Naive thymus-derived CD4-positive, alpha-beta T cell (primary cell): ENCODE data around the gene MRGPRF. TPM values are rescaled to one million over a fixed set of nuclear protein-coding genes. Genes with fewer than 3 reads are reported as not detected.
"Not testable (repeated sequence)": the region's sequence is repeated elsewhere in the genome, so short reads cannot be mapped to it uniquely, and the experiment has no call there.

ENCODE experiments used
- ATAC-seq: fragments of 150-1000 bp; cut with Tn5 transposase; 2 replicates; pipeline ENCODE4 v1.10.0; 2021; ENCODE audit warnings: mild to moderate bottlenecking, moderate library complexity
- CTCF ChIA-PET: fragments of 350-600 bp; sonication (Branson Sonifier 250); formaldehyde crosslinking; loops from one replicate; lab custom pipeline; 2021; ENCODE audit warnings: antibody characterized with exemption; lab: Charles Lee
- POLR2A ChIA-PET: fragments of 350-600 bp; sonication (Branson Sonifier 250); formaldehyde crosslinking; loops from one replicate; lab custom pipeline; 2021; ENCODE audit warnings: antibody characterized with exemption, inconsistent platforms; lab: Charles Lee
- DNase-seq, 9 donors: peaks; one replicate each; pipeline versions ENCODE4 v3.0.0 to v3.0.0-alpha.2; 2020 to 2022; ENCODE audit warnings: mixed read lengths in 1 of 9
- H3K27ac ChIP-seq: one replicate; pipeline ENCODE4 v1.7.0; 2013; ENCODE audit warnings: mild to moderate bottlenecking, low read depth, low read length, moderate library complexity
- H3K27me3 ChIP-seq, 2 donors: one replicate each; pipeline ENCODE4 v1.7.0; 2013; ENCODE audit warnings: low read length in 2 of 2, mild to moderate bottlenecking in 2 of 2, moderate library complexity in 2 of 2; ENCODE audit not compliant: control insufficient read depth in 2 of 2, insufficient read depth in 2 of 2
- H3K36me3 ChIP-seq, 3 experiments: 1 replicate in 2 of 3; 2 replicates in 1 of 3; pipeline ENCODE4 v1.7.0; 2013; ENCODE audit warnings: low read length in 3 of 3, mild to moderate bottlenecking in 3 of 3, moderate library complexity in 1 of 3; ENCODE audit not compliant: insufficient read depth in 3 of 3, control insufficient read depth in 2 of 3
- H3K4me1 ChIP-seq, 2 donors: one replicate each; pipeline ENCODE4 v1.7.0; 2013; ENCODE audit warnings: low read length in 2 of 2, mild to moderate bottlenecking in 2 of 2, moderate library complexity in 1 of 2; ENCODE audit not compliant: control insufficient read depth in 2 of 2, insufficient read depth in 2 of 2
- H3K4me3 ChIP-seq: 2 replicates; pipeline ENCODE4 v1.7.0; 2013; ENCODE audit warnings: mild to moderate bottlenecking, low read length
- H3K9me3 ChIP-seq, 3 experiments: 1 replicate in 2 of 3; 2 replicates in 1 of 3; pipeline ENCODE4 v1.7.0; 2013; ENCODE audit warnings: low read length in 3 of 3; ENCODE audit not compliant: control insufficient read depth in 2 of 3
- H3K27ac Mint-ChIP-seq, 9 donors: one replicate each; pipeline ENCODE4 v1.8.0; 2020 to 2022; ENCODE audit warnings: mixed read lengths in 9 of 9, mild to moderate bottlenecking in 8 of 9, moderate library complexity in 5 of 9, inconsistent platforms in 2 of 9
- H3K27me3 Mint-ChIP-seq, 5 donors: one replicate each; pipeline ENCODE4 v1.8.0; 2021 to 2022; ENCODE audit warnings: mixed read lengths in 5 of 5, mild to moderate bottlenecking in 1 of 5
- H3K36me3 Mint-ChIP-seq, 5 donors: one replicate each; pipeline ENCODE4 v1.8.0; 2020 to 2022; ENCODE audit warnings: mixed read lengths in 5 of 5, mild to moderate bottlenecking in 3 of 5, inconsistent platforms in 1 of 5
- H3K4me1 Mint-ChIP-seq, 7 donors: one replicate each; pipeline ENCODE4 v1.8.0; 2020 to 2022; ENCODE audit warnings: mixed read lengths in 7 of 7, mild to moderate bottlenecking in 3 of 7, inconsistent platforms in 1 of 7
- H3K4me3 Mint-ChIP-seq, 10 donors: one replicate each; pipeline ENCODE4 v1.8.0; 2020 to 2022; ENCODE audit warnings: mild to moderate bottlenecking in 10 of 10, mixed read lengths in 10 of 10, moderate library complexity in 6 of 10, inconsistent platforms in 2 of 10
- H3K9me3 Mint-ChIP-seq, 11 donors: one replicate each; pipeline ENCODE4 v1.8.0; 2020 to 2022; ENCODE audit warnings: mixed read lengths in 11 of 11, mild to moderate bottlenecking in 4 of 11, inconsistent platforms in 1 of 11, moderate library complexity in 1 of 11
- intact Hi-C, 2 donors: fragments of 100-400 bp; cut with micrococcal nuclease; formaldehyde crosslinking; loops; one replicate each; pipeline ENCODE4 v1.15.1; 2023
- polyA plus RNA-seq, 2 donors: library from polyadenylated mRNA; unstranded; fragments of 300-500 nt; fragmentation: Illumina TruSeq; gene quantifications; one replicate each; pipeline ENCODE4 v1.2.3, GENCODE V29; 2021
- total RNA-seq, 6 experiments: library from RNA in 5 of 6; stranded (reverse) in 5 of 6; gene quantifications; 1 replicate in 5 of 6; 2 replicates in 1 of 6; pipeline ENCODE4 v1.2.3 and lab custom pipeline; 2021 to 2026

Gene MRGPRF
- total and polyA plus RNA-seq, 7 experiments from 2014 or later: not detected

- H3K4me1 ChIP-seq, H3K27me3 ChIP-seq, H3K27ac ChIP-seq, DNase-seq, H3K36me3 ChIP-seq, H3K9me3 ChIP-seq, H3K9me3 Mint-ChIP-seq, H3K27me3 Mint-ChIP-seq, H3K4me3 Mint-ChIP-seq, H3K36me3 Mint-ChIP-seq, ATAC-seq, H3K4me3 ChIP-seq, CTCF ChIA-PET, H3K27ac Mint-ChIP-seq, H3K4me1 Mint-ChIP-seq, intact Hi-C loops: not testable (repeated sequence)
- POLR2A ChIA-PET: interaction anchor here (0.7 kb wide), 1 partner anchor 15 kb away, joined by 3 read pairs; no protein-coding TSS in a partner anchor
Observed at GRCh38 chr11:68973706-68974105, 39.3 kb downstream of the MRGPRF start.

- Mint-ChIP-seq H3K9me3 (peaks cover 0 to 2% (median 0%) of the 10 kb centered on the region in 11 donors), H3K4me1 (peaks cover 0 to 3% (median 0%) of the 10 kb centered on the region in 7 donors), H3K27me3 (peaks cover 0 to 9% (median 3%) of the 10 kb centered on the region in 5 donors), H3K27ac (no peak overlapping the region), H3K36me3 (peaks cover 0 to 4% (median 0%) of the 10 kb centered on the region in 5 donors), H3K4me3 (no peak overlapping the region)
- Histone ChIP-seq H3K36me3 (no peaks in the 10 kb centered on the region), H3K4me3 (no peak overlapping the region), H3K27ac (no peak overlapping the region), H3K9me3 (no peaks in the 10 kb centered on the region), H3K4me1 (no peaks in the 10 kb centered on the region), H3K27me3 (no peaks in the 10 kb centered on the region)
- DNase-seq: no peak
- intact Hi-C loops: no loop called here
- POLR2A ChIA-PET: interaction anchor here (0.7 kb wide), 1 partner anchor 15 kb away, joined by 3 read pairs; no protein-coding TSS in a partner anchor
- ATAC-seq: no peak
- CTCF ChIA-PET: no interaction called here
Observed at GRCh38 chr11:68973219-68973618, 39.8 kb downstream of the MRGPRF start.

- Histone ChIP-seq H3K36me3 (no peaks in the 10 kb centered on the region), H3K27me3 (no peaks in the 10 kb centered on the region), H3K9me3 (no peaks in the 10 kb centered on the region), H3K27ac (no peak overlapping the region), H3K4me1 (peaks cover 3 to 7% of the 10 kb centered on the region in 2 donors), H3K4me3 (no peak overlapping the region)
- peaks cover 2 to 10% (median 4%) of the 10 kb centered on the region in 7 donors for H3K4me1 Mint-ChIP-seq
- ATAC-seq (no peak), DNase-seq (no peak)
- H3K27me3 Mint-ChIP-seq: peaks cover 0 to 10% (median 2%) of the 10 kb centered on the region in 5 donors
- intact Hi-C loops: no loop called here
- peaks cover 0 to 2% (median 0%) of the 10 kb centered on the region in 11 donors for H3K9me3 Mint-ChIP-seq
- H3K36me3 Mint-ChIP-seq: peaks cover 0 to 8% (median 0%) of the 10 kb centered on the region in 5 donors
- CTCF ChIA-PET: no interaction called here
- POLR2A ChIA-PET: no interaction called here
- no peak overlapping the region for H3K27ac Mint-ChIP-seq
- no peak overlapping the region for H3K4me3 Mint-ChIP-seq
Observed at GRCh38 chr11:68970921-68971636, 42.0 kb downstream of the MRGPRF start.

GRCh38 chr11:68969386-68969785, 43.7 kb downstream of the MRGPRF start:
- Mint-ChIP-seq H3K9me3 (no peaks in the 10 kb centered on the region), H3K4me1 (peaks cover 1 to 19% (median 9%) of the 10 kb centered on the region in 7 donors), H3K4me3 (no peak overlapping the region), H3K27me3 (peaks cover 0 to 10% (median 2%) of the 10 kb centered on the region in 5 donors), H3K36me3 (peaks cover 0 to 13% (median 0%) of the 10 kb centered on the region in 5 donors), H3K27ac (no peak overlapping the region)
- ATAC-seq (no peak), DNase-seq (no peak)
- ChIA-PET POLR2A (no interaction called here), CTCF (no interaction called here)
- no peaks in the 10 kb centered on the region for H3K36me3 ChIP-seq
- H3K4me1 ChIP-seq: peaks cover 3 to 7% of the 10 kb centered on the region in 2 donors
- intact Hi-C loops: no loop called here
- no peak overlapping the region for H3K27ac ChIP-seq
- no peaks in the 10 kb centered on the region for H3K27me3 ChIP-seq
- no peak overlapping the region for H3K4me3 ChIP-seq
- H3K9me3 ChIP-seq: no peaks in the 10 kb centered on the region

- CTCF ChIA-PET: no interaction called here
- POLR2A ChIA-PET: no interaction called here
- H3K4me1 Mint-ChIP-seq: peaks cover 1 to 27% (median 9%) of the 10 kb centered on the region in 7 donors
- peaks cover 0 to 21% (median 0%) of the 10 kb centered on the region in 5 donors for H3K36me3 Mint-ChIP-seq
- H3K4me1 ChIP-seq: peaks cover 3 to 10% of the 10 kb centered on the region in 2 donors
- H3K9me3 Mint-ChIP-seq: peaks cover 0 to 3% (median 0%) of the 10 kb centered on the region in 11 donors
- intact Hi-C loops: no loop called here
- DNase-seq: no peak
- H3K27ac ChIP-seq: no peak overlapping the region
- H3K27ac Mint-ChIP-seq: no peak overlapping the region
- no peak overlapping the region for H3K4me3 ChIP-seq
- no peak for ATAC-seq
- H3K4me3 Mint-ChIP-seq: no peak overlapping the region
- H3K27me3 Mint-ChIP-seq: peaks cover 0 to 10% (median 2%) of the 10 kb centered on the region in 5 donors
- no peaks in the 10 kb centered on the region for H3K27me3 ChIP-seq
- H3K9me3 ChIP-seq: no peaks in the 10 kb centered on the region
- H3K36me3 ChIP-seq: no peaks in the 10 kb centered on the region
Observed at GRCh38 chr11:68968306-68969250, 44.5 kb downstream of the MRGPRF start.

- ATAC-seq (no peak), DNase-seq (no peak)
- H3K27ac ChIP-seq: no peak overlapping the region
- H3K4me1 ChIP-seq: peaks cover 3 to 15% of the 10 kb centered on the region in 2 donors
- no peaks in the 10 kb centered on the region for H3K9me3 ChIP-seq
- Mint-ChIP-seq H3K4me1 (peaks cover 1 to 37% (median 17%) of the 10 kb centered on the region in 7 donors), H3K4me3 (no peak overlapping the region), H3K9me3 (peaks cover 0 to 3% (median 0%) of the 10 kb centered on the region in 11 donors), H3K36me3 (peaks cover 0 to 29% (median 0%) of the 10 kb centered on the region in 5 donors), H3K27ac (peak overlapping the region in 3 of 9 donors; percentile 29 to 67 (median 53)), H3K27me3 (peaks cover 0 to 10% (median 2%) of the 10 kb centered on the region in 5 donors)
- H3K36me3 ChIP-seq: no peaks in the 10 kb centered on the region
- ChIA-PET POLR2A (no interaction called here), CTCF (no interaction called here)
- intact Hi-C loops: no loop called here
- no peak overlapping the region for H3K4me3 ChIP-seq
- H3K27me3 ChIP-seq: no peaks in the 10 kb centered on the region
Observed at GRCh38 chr11:68966894-68967780, 45.9 kb downstream of the MRGPRF start.
